Hepatocyte (in vitro differentiated cells): ENCODE results near the gene CPEB1. TPM values are rescaled to one million over a fixed set of nuclear protein-coding genes. Genes with fewer than 3 reads are reported as not detected.

Experiments
- DNase-seq: peaks from one replicate; pipeline ENCODE4 v3.0.0-alpha.2; 2016; ENCODE audit warnings: low spot score
- H2AFZ ChIP-seq: fragments of 200-600 bp; sonication (generic); 2 replicates; pipeline ENCODE4 v1.6.0; 2016; ENCODE audit warnings: antibody characterized with exemption, mild to moderate bottlenecking
- H3K27ac ChIP-seq: fragments of 200-600 bp; sonication (generic); 2 replicates; pipeline ENCODE4 v1.5.1; 2016; ENCODE audit warnings: mild to moderate bottlenecking
- H3K27me3 ChIP-seq: fragments of 200-600 bp; sonication (generic); 2 replicates; pipeline ENCODE4 v1.6.1; 2016
- H3K36me3 ChIP-seq: fragments of 200-600 bp; sonication (generic); replicated peaks from 2 replicates; pipeline ENCODE4 v1.5.1; 2016; ENCODE audit warnings: low read depth; ENCODE audit not compliant: insufficient read depth
- H3K4me1 ChIP-seq: fragments of 200-600 bp; sonication (generic); 2 replicates; pipeline ENCODE4 v1.5.1; 2016; ENCODE audit warnings: mild to moderate bottlenecking, moderate library complexity; ENCODE audit not compliant: insufficient read depth
- H3K4me2 ChIP-seq: fragments of 200-600 bp; sonication (generic); 2 replicates; pipeline ENCODE4 v1.6.0; 2016
- H3K4me3 ChIP-seq: fragments of 200-600 bp; sonication (generic); 2 replicates; pipeline ENCODE4 v1.5.1; 2016; ENCODE audit warnings: mild to moderate bottlenecking
- H3K79me2 ChIP-seq: fragments of 200-600 bp; sonication (generic); 2 replicates; pipeline ENCODE4 v1.6.0; 2017; ENCODE audit warnings: mild to moderate bottlenecking
- H3K9me2 ChIP-seq: fragments of 200-600 bp; sonication (generic); replicated peaks from 2 replicates; pipeline ENCODE4 v1.6.0; 2017; ENCODE audit warnings: mild to moderate bottlenecking; ENCODE audit not compliant: insufficient read depth
- H3K9me3 ChIP-seq: fragments of 200-600 bp; sonication (generic); 2 replicates; pipeline ENCODE4 v1.5.1; 2016; ENCODE audit warnings: low read depth, mild to moderate bottlenecking
- H4K20me1 ChIP-seq: fragments of 200-600 bp; sonication (generic); 2 replicates; pipeline ENCODE4 v1.6.0; 2016; ENCODE audit warnings: mild to moderate bottlenecking; ENCODE audit not compliant: insufficient read depth, poor library complexity, severe bottlenecking
- CTCF ChIP-seq: fragments of 200-600 bp; sonication (generic); IDR thresholded peaks from 2 replicates; pipeline ENCODE4 v1.5.1; 2016; ENCODE audit warnings: antibody characterized with exemption, mild to moderate bottlenecking; ENCODE audit not compliant: poor library complexity
- EZH2 ChIP-seq: fragments of 200-600 bp; sonication (generic); IDR thresholded peaks from 2 replicates; pipeline ENCODE4 v1.6.1; 2016; ENCODE audit warnings: antibody characterized with exemption, mild to moderate bottlenecking, borderline replicate concordance
- EZH2phosphoT487 ChIP-seq: fragments of 200-600 bp; sonication (generic); IDR thresholded peaks from one replicate; pipeline ENCODE4 v1.6.1; 2018; ENCODE audit warnings: antibody characterized with exemption, mild to moderate bottlenecking, low read depth, moderate library complexity; ENCODE audit not compliant: unreplicated experiment, severe bottlenecking
- WGBS: methylation state at CpG from one replicate; pipeline ENCODE4 v1.1.6; 2016; ENCODE audit warnings: low lambda C conversion rate; ENCODE audit errors: missing lambda C conversion rate; 5-methylcytosine and 5-hydroxymethylcytosine counted together
- polyA plus RNA-seq: library from polyadenylated mRNA; unstranded; fragments of >200 nt; fragmentation: Nextera tagmentation; extraction: Ambion mirVana; gene quantifications from 2 replicates; pipeline ENCODE4 v1.2.1, GENCODE V29; 2016
- total RNA-seq: library from RNA; depleted of rRNA; stranded (reverse); fragments of >200 nt; gene quantifications from 2 replicates; pipeline ENCODE4 v1.2.3, GENCODE V29; 2014

Gene CPEB1
- total and polyA plus RNA-seq, 2 experiments from 2014 or later: 0.87 to 1.9 TPM

GRCh38 chr15:82679626-82680199, 32.5 kb upstream of the CPEB1 start:
- Histone ChIP-seq H3K4me3 (peak overlapping the region; percentile 52), H3K9me2 (no peaks in the 10 kb centered on the region), H3K4me1 (no peaks in the 10 kb centered on the region), H3K9me3 (no peaks in the 10 kb centered on the region), H3K27ac (no peak overlapping the region), H3K79me2 (no peaks in the 10 kb centered on the region), H4K20me1 (no peaks in the 10 kb centered on the region), H3K27me3 (peaks cover 12% of the 10 kb centered on the region), H3K4me2 (peak overlapping the region; percentile 82), H2AFZ (peak overlapping the region; percentile 72), H3K36me3 (no peaks in the 10 kb centered on the region)
- DNase-seq: no peak
- TF ChIP-seq EZH2 (no peak), EZH2phosphoT487 (no peak), CTCF (no peak)
- 34% methylated on average over 14 of the region's 19 CpGs for WGBS

GRCh38 chr15:82677720-82678323, 30.7 kb upstream of the CPEB1 start:
- DNase-seq: no peak
- H3K4me2 ChIP-seq: no peak overlapping the region
- no peaks in the 10 kb centered on the region for H3K79me2 ChIP-seq
- H4K20me1 ChIP-seq: no peaks in the 10 kb centered on the region
- no peak overlapping the region for H2AFZ ChIP-seq
- TF ChIP-seq CTCF: no peak
- TF ChIP-seq EZH2: no peak
- TF ChIP-seq EZH2phosphoT487: no peak
- H3K9me2 ChIP-seq: no peaks in the 10 kb centered on the region
- H3K9me3 ChIP-seq: no peaks in the 10 kb centered on the region
- H3K27ac ChIP-seq: no peak overlapping the region
- no peaks in the 10 kb centered on the region for H3K4me1 ChIP-seq
- no peaks in the 10 kb centered on the region for H3K36me3 ChIP-seq
- H3K27me3 ChIP-seq: peaks cover 12% of the 10 kb centered on the region
- H3K4me3 ChIP-seq: no peak overlapping the region
- WGBS: 85% methylated on average over 7 of the region's 7 CpGs

GRCh38 chr15:82674873-82675272, 27.7 kb upstream of the CPEB1 start:
- no peaks in the 10 kb centered on the region for H3K4me1 ChIP-seq
- H2AFZ ChIP-seq: no peak overlapping the region
- no peak for DNase-seq
- no peaks in the 10 kb centered on the region for H3K9me2 ChIP-seq
- no peak overlapping the region for H3K4me2 ChIP-seq
- no peaks in the 10 kb centered on the region for H4K20me1 ChIP-seq
- no peaks in the 10 kb centered on the region for H3K36me3 ChIP-seq
- peaks cover 6% of the 10 kb centered on the region for H3K27me3 ChIP-seq
- no peaks in the 10 kb centered on the region for H3K9me3 ChIP-seq
- H3K79me2 ChIP-seq: no peaks in the 10 kb centered on the region
- 84% methylated on average over 2 of the region's 2 CpGs for WGBS
- no peak overlapping the region for H3K4me3 ChIP-seq
- TF ChIP-seq EZH2phosphoT487: no peak
- TF ChIP-seq CTCF: no peak
- TF ChIP-seq EZH2: no peak
- H3K27ac ChIP-seq: no peak overlapping the region

GRCh38 chr15:82670699-82671098, 23.5 kb upstream of the CPEB1 start:
- H4K20me1 ChIP-seq: no peaks in the 10 kb centered on the region
- WGBS: 87% methylated on average over 4 of the region's 4 CpGs
- H3K27me3 ChIP-seq: no peaks in the 10 kb centered on the region
- H2AFZ ChIP-seq: no peak overlapping the region
- H3K9me2 ChIP-seq: no peaks in the 10 kb centered on the region
- no peaks in the 10 kb centered on the region for H3K36me3 ChIP-seq
- no peak overlapping the region for H3K4me3 ChIP-seq
- no peak for TF ChIP-seq CTCF
- no peak for TF ChIP-seq EZH2phosphoT487
- no peak for TF ChIP-seq EZH2
- H3K9me3 ChIP-seq: no peaks in the 10 kb centered on the region
- DNase-seq: no peak
- no peaks in the 10 kb centered on the region for H3K4me1 ChIP-seq
- H3K79me2 ChIP-seq: no peaks in the 10 kb centered on the region
- no peak overlapping the region for H3K27ac ChIP-seq
- H3K4me2 ChIP-seq: no peak overlapping the region
